Upper lobe of left lung (tissue), 6 donors: Measurements from ENCODE around the gene NUMBL. TPM values are rescaled to one million over a fixed set of nuclear protein-coding genes. Genes with fewer than 3 reads are reported as not detected.

Experiments used
- ATAC-seq, 2 donors: fragments of 200-7000 bp; cut with Tn5 transposase; one replicate each; pipeline ENCODE4 v1.9.1; 2022; ENCODE audit warnings: mild to moderate bottlenecking in 2 of 2, moderate library complexity in 2 of 2; ENCODE audit not compliant: low FRiP score in 2 of 2
- DNase-seq, 2 donors: peaks; one replicate each; pipeline ENCODE4 v3.0.0-alpha.2; 2019 to 2020
- H3K27ac ChIP-seq, 4 donors: fragments of 200-600 bp; sonication (generic); one replicate each; pipeline ENCODE4 v1.5.1; 2016 to 2019
- H3K27me3 ChIP-seq, 4 donors: fragments of 200-600 bp; sonication (generic); one replicate each; pipeline ENCODE4 v1.5.1; 2017 to 2019
- H3K36me3 ChIP-seq, 4 donors: fragments of 200-600 bp; sonication (generic); one replicate each; pipeline ENCODE4 v1.5.1; 2016 to 2019
- H3K4me1 ChIP-seq, 4 donors: fragments of 200-600 bp; sonication (generic); one replicate each; pipeline ENCODE4 v1.5.1; 2018 to 2019
- H3K4me3 ChIP-seq, 4 donors: fragments of 200-600 bp; sonication (generic); one replicate each; pipeline ENCODE4 v1.5.1; 2017 to 2019; ENCODE audit warnings: mild to moderate bottlenecking in 2 of 4, moderate library complexity in 1 of 4
- H3K9me3 ChIP-seq, 4 donors: fragments of 200-600 bp; sonication (generic); one replicate each; pipeline ENCODE4 v1.5.1; 2018 to 2019
- CTCF ChIP-seq, 6 experiments: fragments of 450-650 bp in 4 of 6; fragments of 200-600 bp in 2 of 6; sonication (generic) in 2 of 6; IDR thresholded peaks; one replicate each; pipeline ENCODE4 v1.5.1; 2016 to 2019; ENCODE audit warnings: antibody characterized with exemption in 6 of 6
- EP300 ChIP-seq, 4 donors: sonication (generic); formaldehyde crosslinking; IDR thresholded peaks; one replicate each; pipeline ENCODE4 v1.5.1; 2017; ENCODE audit warnings: antibody characterized with exemption in 4 of 4, control low read depth in 2 of 4
- POLR2A ChIP-seq, 4 donors: fragments of 450-650 bp; IDR thresholded peaks; one replicate each; pipeline ENCODE4 v1.5.1; 2016 to 2017; ENCODE audit warnings: antibody characterized with exemption in 4 of 4, mild to moderate bottlenecking in 2 of 4
- POLR2AphosphoS5 ChIP-seq, 2 donors: sonication (generic); formaldehyde crosslinking; IDR thresholded peaks; one replicate each; pipeline ENCODE4 v1.5.1; 2017; ENCODE audit warnings: antibody characterized with exemption in 2 of 2
- WGBS, 2 donors: methylation state at CpG; one replicate each; pipeline ENCODE4 v1.1.5; 2017 to 2018; 5-methylcytosine and 5-hydroxymethylcytosine counted together
- total RNA-seq, 6 donors: library from RNA; depleted of rRNA in 4 of 6; stranded (reverse); fragments of >200 nt in 4 of 6; gene quantifications; one replicate each; pipeline versions ENCODE4 v1.1.0 to v1.2.1, GENCODE V29; 2016 to 2021
- donor health status: DM: no; HTN: no; CAD: no; lungs with moderate emphysema.
- donor health status: DM: no; HTN: yes; CAD: no; lungs with severe emphysema.

NUMBL gene
- total RNA-seq, 6 donors from 2014 or later: 18.0 to 133 (median 23.8) TPM

- WGBS, 2 donors: 87 to 94% methylated on average over 5 of the region's 5 CpGs
- Histone ChIP-seq H3K9me3 (no peaks in the 10 kb centered on the region), H3K36me3 (peaks cover 9 to 62% (median 46%) of the 10 kb centered on the region in 4 donors), H3K4me1 (peaks cover 7 to 12% (median 10%) of the 10 kb centered on the region in 4 donors), H3K27me3 (no peaks in the 10 kb centered on the region), H3K27ac (no peak overlapping the region), H3K4me3 (no peak overlapping the region)
- TF ChIP-seq POLR2AphosphoS5 (IDR thresholded peaks at IDR 0.05) (no peak), EP300 (IDR thresholded peaks at IDR 0.05) (no peak), CTCF (IDR thresholded peaks at IDR 0.05) (no peak), POLR2A (IDR thresholded peaks at IDR 0.05) (no peak)
- ATAC-seq (no peak), DNase-seq (no peak)
Observed at GRCh38 chr19:40709817-40710216, 19.4 kb upstream of the NUMBL start.

- no peak overlapping the region for H3K27ac ChIP-seq
- H3K9me3 ChIP-seq: no peaks in the 10 kb centered on the region
- TF ChIP-seq POLR2A (IDR thresholded peaks at IDR 0.05) (no peak), EP300 (IDR thresholded peaks at IDR 0.05) (no peak), CTCF (IDR thresholded peaks at IDR 0.05) (no peak), POLR2AphosphoS5 (IDR thresholded peaks at IDR 0.05) (no peak)
- H3K27me3 ChIP-seq: no peaks in the 10 kb centered on the region
- ATAC-seq (no peak), DNase-seq (no peak)
- no peaks in the 10 kb centered on the region for H3K4me1 ChIP-seq
- WGBS, 2 donors: 97 to 99% methylated on average over 7 of the region's 7 CpGs
- H3K4me3 ChIP-seq: no peak overlapping the region
- H3K36me3 ChIP-seq: peaks cover 22 to 77% (median 67%) of the 10 kb centered on the region in 4 donors
Observed at GRCh38 chr19:40707615-40708014, 17.2 kb upstream of the NUMBL start.

- no peaks in the 10 kb centered on the region for H3K27me3 ChIP-seq
- H3K36me3 ChIP-seq: peaks cover 25 to 88% (median 77%) of the 10 kb centered on the region in 4 donors
- WGBS, 2 donors: 92 to 93% methylated on average over 7 of the region's 7 CpGs
- H3K4me1 ChIP-seq: no peaks in the 10 kb centered on the region
- no peak overlapping the region for H3K27ac ChIP-seq
- TF ChIP-seq POLR2AphosphoS5 (IDR thresholded peaks at IDR 0.05): no peak
- no peak for TF ChIP-seq POLR2A (IDR thresholded peaks at IDR 0.05)
- TF ChIP-seq EP300 (IDR thresholded peaks at IDR 0.05): no peak
- no peak for TF ChIP-seq CTCF (IDR thresholded peaks at IDR 0.05)
- H3K4me3 ChIP-seq: no peak overlapping the region
- no peaks in the 10 kb centered on the region for H3K9me3 ChIP-seq
- DNase-seq (no peak), ATAC-seq (no peak)
Observed at GRCh38 chr19:40705950-40706619, 15.6 kb upstream of the NUMBL start.

- WGBS, 2 donors: 96 to 97% methylated on average over 9 of the region's 9 CpGs
- Histone ChIP-seq H3K9me3 (no peaks in the 10 kb centered on the region), H3K27me3 (no peaks in the 10 kb centered on the region), H3K36me3 (peaks cover 25 to 90% (median 72%) of the 10 kb centered on the region in 4 donors), H3K27ac (no peak overlapping the region), H3K4me1 (no peaks in the 10 kb centered on the region), H3K4me3 (no peak overlapping the region)
- ATAC-seq: peak in 1 of 2 donors; percentile 63
- no peak for DNase-seq
- TF ChIP-seq POLR2A (IDR thresholded peaks at IDR 0.05): no peak
- no peak for TF ChIP-seq POLR2AphosphoS5 (IDR thresholded peaks at IDR 0.05)
- no peak for TF ChIP-seq EP300 (IDR thresholded peaks at IDR 0.05)
- TF ChIP-seq CTCF (IDR thresholded peaks at IDR 0.05): no peak
Observed at GRCh38 chr19:40705362-40705651, 14.9 kb upstream of the NUMBL start.
